ENCODE measurements around the gene LCN6. TPM values are rescaled to one million over a fixed set of nuclear protein-coding genes. Genes with fewer than 3 reads are reported as not detected.
"Not testable (repeated sequence)": the region's sequence is repeated elsewhere in the genome, so short reads cannot be mapped to it uniquely, and the experiment has no call there.

The LCN6 gene
- polyA plus RNA-seq, 1 donor from 2014 or later, result not detected

DNA sequence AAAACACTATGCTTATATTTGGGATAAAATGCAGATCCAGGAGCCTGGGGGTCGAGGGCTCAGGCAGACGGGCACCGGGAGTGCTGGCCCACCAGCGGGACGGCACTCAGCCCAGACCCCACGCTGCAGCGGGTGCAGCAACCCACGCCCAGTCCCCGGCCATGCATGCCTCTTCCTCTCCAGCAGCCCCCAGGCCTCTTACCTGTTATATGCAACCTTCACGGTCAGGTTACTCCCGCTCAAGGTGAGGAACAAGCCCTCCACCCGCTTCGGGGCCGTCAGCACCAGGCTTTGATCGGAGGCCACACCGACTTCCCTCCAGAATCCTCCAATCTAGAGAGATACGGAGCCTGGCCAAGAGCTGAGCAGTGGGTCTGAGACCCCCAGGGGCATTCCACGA lies 8.5 kb upstream of the LCN6 start:
- H3K36me3 ChIP-seq (ENCODE audit: insufficient read depth, low read length), result no peaks in the 10 kb centered on the region
- H3K9me3 ChIP-seq (ENCODE audit: low read length), result no peaks in the 10 kb centered on the region
- H3K9ac ChIP-seq (ENCODE audit: low read length), result no peak overlapping the region
- no peaks in the 10 kb centered on the region for H4K20me1 ChIP-seq (ENCODE audit: insufficient read depth)
- H3K4me2 ChIP-seq (ENCODE audit: low read length), result no peak overlapping the region
- no peaks in the 10 kb centered on the region for H3K27me3 ChIP-seq (ENCODE audit: insufficient read depth, low read depth, low read length)
- H3K4me3 ChIP-seq (ENCODE audit: low read length), result no peak overlapping the region
- no peak overlapping the region for H2AFZ ChIP-seq (ENCODE audit: low read depth, low read length)
- no peaks in the 10 kb centered on the region for H3K9me2 ChIP-seq (ENCODE audit: insufficient read depth, low read length)
- no peaks in the 10 kb centered on the region for H3K79me2 ChIP-seq (replicated peaks; ENCODE audit: insufficient read depth, low read length)
- H3K27ac ChIP-seq (ENCODE audit: low read length), result no peak overlapping the region
- H3F3A ChIP-seq (ENCODE audit: insufficient read depth, low read length, poor library complexity, severe bottlenecking), result no peaks in the 10 kb centered on the region
- TF ChIP-seq SMC3 (conservative IDR thresholded peaks at IDR 0.05; ENCODE audit: poor library complexity) (no peak), CTCF (IDR thresholded peaks at IDR 0.05; ENCODE audit: poor library complexity, severe bottlenecking) (no peak), RAD21 (conservative IDR thresholded peaks at IDR 0.05) (no peak), POLR2AphosphoS5 (IDR thresholded peaks at IDR 0.05) (no peak), TAF1 (IDR thresholded peaks at IDR 0.05; ENCODE audit: low read depth) (no peak)

DNA sequence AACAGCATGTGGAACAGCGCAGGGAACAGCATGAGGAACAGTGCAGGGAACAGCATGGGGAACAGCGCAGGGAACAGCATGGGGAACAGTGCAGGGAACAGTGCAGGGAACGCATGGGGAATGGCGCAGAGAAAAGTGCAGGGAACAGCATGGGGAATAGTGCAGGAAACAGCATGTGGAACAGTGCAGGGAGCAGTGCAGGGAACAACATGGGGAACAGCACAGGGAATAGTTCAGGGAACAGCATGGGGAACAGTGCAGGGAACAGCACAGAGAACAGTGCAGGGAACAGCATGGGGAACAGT lies 7.8 kb upstream of the LCN6 start:
- no peaks in the 10 kb centered on the region for H4K20me1 ChIP-seq (ENCODE audit: insufficient read depth)
- no peaks in the 10 kb centered on the region for H3K9me3 ChIP-seq (ENCODE audit: low read length)
- H3K4me2 ChIP-seq (ENCODE audit: low read length), result no peak overlapping the region
- no peaks in the 10 kb centered on the region for H3K27me3 ChIP-seq (ENCODE audit: insufficient read depth, low read depth, low read length)
- H3K9me2 ChIP-seq (ENCODE audit: insufficient read depth, low read length), result no peaks in the 10 kb centered on the region
- H2AFZ ChIP-seq (ENCODE audit: low read depth, low read length), result no peak overlapping the region
- no peak for TF ChIP-seq CTCF (IDR thresholded peaks at IDR 0.05; ENCODE audit: poor library complexity, severe bottlenecking)
- TF ChIP-seq TAF1 (IDR thresholded peaks at IDR 0.05; ENCODE audit: low read depth), result no peak
- no peak for TF ChIP-seq RAD21 (conservative IDR thresholded peaks at IDR 0.05)
- TF ChIP-seq, protein P1, sequence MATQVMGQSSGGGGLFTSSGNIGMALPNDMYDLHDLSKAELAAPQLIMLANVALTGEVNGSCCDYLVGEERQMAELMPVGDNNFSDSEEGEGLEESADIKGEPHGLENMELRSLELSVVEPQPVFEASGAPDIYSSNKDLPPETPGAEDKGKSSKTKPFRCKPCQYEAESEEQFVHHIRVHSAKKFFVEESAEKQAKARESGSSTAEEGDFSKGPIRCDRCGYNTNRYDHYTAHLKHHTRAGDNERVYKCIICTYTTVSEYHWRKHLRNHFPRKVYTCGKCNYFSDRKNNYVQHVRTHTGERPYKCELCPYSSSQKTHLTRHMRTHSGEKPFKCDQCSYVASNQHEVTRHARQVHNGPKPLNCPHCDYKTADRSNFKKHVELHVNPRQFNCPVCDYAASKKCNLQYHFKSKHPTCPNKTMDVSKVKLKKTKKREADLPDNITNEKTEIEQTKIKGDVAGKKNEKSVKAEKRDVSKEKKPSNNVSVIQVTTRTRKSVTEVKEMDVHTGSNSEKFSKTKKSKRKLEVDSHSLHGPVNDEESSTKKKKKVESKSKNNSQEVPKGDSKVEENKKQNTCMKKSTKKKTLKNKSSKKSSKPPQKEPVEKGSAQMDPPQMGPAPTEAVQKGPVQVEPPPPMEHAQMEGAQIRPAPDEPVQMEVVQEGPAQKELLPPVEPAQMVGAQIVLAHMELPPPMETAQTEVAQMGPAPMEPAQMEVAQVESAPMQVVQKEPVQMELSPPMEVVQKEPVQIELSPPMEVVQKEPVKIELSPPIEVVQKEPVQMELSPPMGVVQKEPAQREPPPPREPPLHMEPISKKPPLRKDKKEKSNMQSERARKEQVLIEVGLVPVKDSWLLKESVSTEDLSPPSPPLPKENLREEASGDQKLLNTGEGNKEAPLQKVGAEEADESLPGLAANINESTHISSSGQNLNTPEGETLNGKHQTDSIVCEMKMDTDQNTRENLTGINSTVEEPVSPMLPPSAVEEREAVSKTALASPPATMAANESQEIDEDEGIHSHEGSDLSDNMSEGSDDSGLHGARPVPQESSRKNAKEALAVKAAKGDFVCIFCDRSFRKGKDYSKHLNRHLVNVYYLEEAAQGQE (IDR thresholded peaks at IDR 0.05; ENCODE audit: borderline replicate concordance), result no peak
- TF ChIP-seq EZH2 (IDR thresholded peaks at IDR 0.05; ENCODE audit: borderline replicate concordance, insufficient read depth, low read length, poor library complexity, severe bottlenecking), result no peak
- TF ChIP-seq MXI1 (conservative IDR thresholded peaks at IDR 0.05; ENCODE audit: poor library complexity, severe bottlenecking), result no peak
- TF ChIP-seq SMC3 (conservative IDR thresholded peaks at IDR 0.05; ENCODE audit: poor library complexity), result no peak
- no peak for TF ChIP-seq EP300 (conservative IDR thresholded peaks at IDR 0.05; ENCODE audit: poor library complexity, severe bottlenecking)
- no peak for TF ChIP-seq POLR2AphosphoS5 (IDR thresholded peaks at IDR 0.05)
- no peak overlapping the region for H3K27ac ChIP-seq (ENCODE audit: low read length)
- H3K9ac ChIP-seq (ENCODE audit: low read length), result no peak overlapping the region
- H3K79me2 ChIP-seq (replicated peaks; ENCODE audit: insufficient read depth, low read length), result no peaks in the 10 kb centered on the region
- H3K4me3 ChIP-seq (ENCODE audit: low read length), result no peak overlapping the region
- no peaks in the 10 kb centered on the region for H3F3A ChIP-seq (ENCODE audit: insufficient read depth, low read length, poor library complexity, severe bottlenecking)
- no peaks in the 10 kb centered on the region for H3K36me3 ChIP-seq (ENCODE audit: insufficient read depth, low read length)

DNA sequence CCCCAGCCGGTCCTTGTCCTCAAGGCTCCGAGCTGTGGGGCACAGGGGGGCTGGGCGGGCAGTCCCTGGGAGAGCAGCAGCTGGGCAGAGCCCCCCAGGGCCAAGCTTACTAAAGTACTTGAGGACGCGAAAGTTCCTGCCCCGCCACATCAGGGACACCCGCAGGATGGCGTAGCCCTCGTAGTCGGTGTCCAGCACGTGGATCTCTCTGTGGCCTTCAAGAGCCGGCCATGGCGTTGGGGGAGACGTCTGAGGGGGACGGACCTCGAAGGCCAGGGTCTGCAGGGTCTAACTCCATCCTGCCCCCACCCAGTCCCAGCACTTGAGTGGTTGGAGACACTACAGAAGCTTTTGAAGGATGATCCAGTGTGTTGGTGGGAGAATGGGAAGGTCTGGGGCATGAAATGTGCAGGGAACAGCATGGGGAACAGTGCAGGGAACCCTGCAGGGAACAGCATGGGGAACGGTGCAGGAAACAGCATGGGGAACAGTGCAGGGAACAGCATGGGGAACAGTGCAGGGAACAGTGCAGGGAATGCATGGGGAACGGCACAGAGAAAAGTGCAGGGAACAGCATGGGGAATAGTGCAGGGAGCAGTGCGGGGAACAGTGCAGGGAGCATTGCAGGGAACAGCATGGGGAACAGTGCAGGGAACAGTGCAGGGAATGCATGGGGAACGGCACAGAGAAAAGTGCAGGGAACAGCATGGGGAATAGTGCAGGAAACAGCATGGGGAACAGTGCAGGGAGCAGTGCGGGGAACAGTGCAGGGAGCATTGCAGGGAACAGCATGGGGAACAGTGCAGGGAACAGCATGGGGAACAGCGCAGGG lies 7.2 kb upstream of the LCN6 start:
- not testable (repeated sequence) for H3F3A ChIP-seq (ENCODE audit: insufficient read depth, low read length, poor library complexity, severe bottlenecking); H3K9ac ChIP-seq (ENCODE audit: low read length); H3K4me3 ChIP-seq (ENCODE audit: low read length); H4K20me1 ChIP-seq (ENCODE audit: insufficient read depth); H3K4me2 ChIP-seq (ENCODE audit: low read length); H3K79me2 ChIP-seq (replicated peaks; ENCODE audit: insufficient read depth, low read length); H3K9me2 ChIP-seq (ENCODE audit: insufficient read depth, low read length); H2AFZ ChIP-seq (ENCODE audit: low read depth, low read length); H3K9me3 ChIP-seq (ENCODE audit: low read length); H3K27me3 ChIP-seq (ENCODE audit: insufficient read depth, low read depth, low read length); H3K27ac ChIP-seq (ENCODE audit: low read length); H3K36me3 ChIP-seq (ENCODE audit: insufficient read depth, low read length)
